Muscle layer of duodenum (tissue), 2 donors: ENCODE measurements around the gene CCDC141.

Experiments
- H3K27ac ChIP-seq: one replicate; pipeline ENCODE4 v1.7.0; 2013; ENCODE audit warnings: mild to moderate bottlenecking, low read length
- H3K27me3 ChIP-seq: one replicate; pipeline ENCODE4 v1.7.0; 2013; ENCODE audit warnings: low read depth, mild to moderate bottlenecking, control low read depth, low read length
- H3K36me3 ChIP-seq, 2 donors: one replicate each; pipeline ENCODE4 v1.7.0; 2013; ENCODE audit warnings: low read length in 2 of 2, control low read depth in 1 of 2, mild to moderate bottlenecking in 1 of 2; ENCODE audit not compliant: insufficient read depth in 2 of 2, control insufficient read depth in 1 of 2
- H3K4me1 ChIP-seq, 2 donors: one replicate each; pipeline ENCODE4 v1.7.0; 2013; ENCODE audit warnings: low read length in 2 of 2, mild to moderate bottlenecking in 2 of 2, control low read depth in 1 of 2, moderate library complexity in 1 of 2; ENCODE audit not compliant: insufficient read depth in 2 of 2, control insufficient read depth in 1 of 2
- H3K4me3 ChIP-seq, 2 donors: one replicate each; pipeline ENCODE4 v1.7.0; 2013; ENCODE audit warnings: low read length in 2 of 2, low read depth in 1 of 2, mild to moderate bottlenecking in 1 of 2
- H3K9me3 ChIP-seq, 2 donors: one replicate each; pipeline ENCODE4 v1.7.0; 2013; ENCODE audit warnings: low read length in 2 of 2, control low read depth in 1 of 2, mild to moderate bottlenecking in 1 of 2; ENCODE audit not compliant: control insufficient read depth in 1 of 2
- donor health status: healthy.

The CCDC141 gene

GRCh38 chr2:178863856-178864620 lies 185.9 kb downstream of the CCDC141 start:
- no peaks in the 10 kb centered on the region for H3K27me3 ChIP-seq
- H3K4me3 ChIP-seq = peak overlapping the region; percentile 37
- no peaks in the 10 kb centered on the region for H3K9me3 ChIP-seq
- peak overlapping the region; percentile 35 for H3K27ac ChIP-seq
- H3K36me3 ChIP-seq = no peaks in the 10 kb centered on the region
- H3K4me1 ChIP-seq = peaks cover 0 to 22% of the 10 kb centered on the region in 2 donors

- Histone ChIP-seq H3K4me1 (peaks cover 0 to 22% of the 10 kb centered on the region in 2 donors), H3K27ac (peak overlapping the region; percentile 35), H3K9me3 (no peaks in the 10 kb centered on the region), H3K27me3 (no peaks in the 10 kb centered on the region), H3K36me3 (no peaks in the 10 kb centered on the region), H3K4me3 (peak overlapping the region; percentile 37)
Measured at GRCh38 chr2:178863130-178863855, 186.6 kb downstream of the CCDC141 start.

- Histone ChIP-seq H3K4me1 (peaks cover 0 to 22% of the 10 kb centered on the region in 2 donors), H3K9me3 (no peaks in the 10 kb centered on the region), H3K27me3 (no peaks in the 10 kb centered on the region), H3K36me3 (no peaks in the 10 kb centered on the region), H3K27ac (no peak overlapping the region), H3K4me3 (no peak overlapping the region)
Measured at GRCh38 chr2:178860551-178860950, 189.4 kb downstream of the CCDC141 start.

GRCh38 chr2:178859730-178860129 lies 190.2 kb downstream of the CCDC141 start:
- no peak overlapping the region for H3K4me3 ChIP-seq
- no peak overlapping the region for H3K27ac ChIP-seq
- H3K36me3 ChIP-seq = no peaks in the 10 kb centered on the region
- no peaks in the 10 kb centered on the region for H3K9me3 ChIP-seq
- H3K4me1 ChIP-seq = peaks cover 0 to 22% of the 10 kb centered on the region in 2 donors
- no peaks in the 10 kb centered on the region for H3K27me3 ChIP-seq

- Histone ChIP-seq H3K36me3 (no peaks in the 10 kb centered on the region), H3K27me3 (no peaks in the 10 kb centered on the region), H3K27ac (no peak overlapping the region), H3K4me1 (peaks cover 0 to 22% of the 10 kb centered on the region in 2 donors), H3K9me3 (no peaks in the 10 kb centered on the region), H3K4me3 (no peak overlapping the region)
Measured at GRCh38 chr2:178858896-178859625, 190.9 kb downstream of the CCDC141 start.

GRCh38 chr2:178855151-178855550 lies 194.8 kb downstream of the CCDC141 start:
- Histone ChIP-seq H3K9me3 (no peaks in the 10 kb centered on the region), H3K27ac (no peak overlapping the region), H3K4me3 (no peak overlapping the region), H3K36me3 (no peaks in the 10 kb centered on the region), H3K4me1 (peaks cover 0 to 10% of the 10 kb centered on the region in 2 donors), H3K27me3 (no peaks in the 10 kb centered on the region)

GRCh38 chr2:178848335-178848734 lies 201.6 kb downstream of the CCDC141 start:
- no peaks in the 10 kb centered on the region for H3K36me3 ChIP-seq
- no peak overlapping the region for H3K27ac ChIP-seq
- H3K27me3 ChIP-seq = no peaks in the 10 kb centered on the region
- no peak overlapping the region for H3K4me3 ChIP-seq
- H3K4me1 ChIP-seq = peaks cover 0 to 24% of the 10 kb centered on the region in 2 donors
- no peaks in the 10 kb centered on the region for H3K9me3 ChIP-seq

GRCh38 chr2:178846458-178846802 lies 203.5 kb downstream of the CCDC141 start:
- Histone ChIP-seq H3K9me3 (no peaks in the 10 kb centered on the region), H3K36me3 (no peaks in the 10 kb centered on the region), H3K27ac (no peak overlapping the region), H3K4me1 (peaks cover 0 to 24% of the 10 kb centered on the region in 2 donors), H3K27me3 (no peaks in the 10 kb centered on the region), H3K4me3 (no peak overlapping the region)

- H3K9me3 ChIP-seq = no peaks in the 10 kb centered on the region
- H3K4me1 ChIP-seq = peaks cover 0 to 24% of the 10 kb centered on the region in 2 donors
- no peak overlapping the region for H3K4me3 ChIP-seq
- H3K36me3 ChIP-seq = no peaks in the 10 kb centered on the region
- H3K27me3 ChIP-seq = no peaks in the 10 kb centered on the region
- H3K27ac ChIP-seq = peak overlapping the region; percentile 47
Measured at GRCh38 chr2:178845566-178846457, 204.1 kb downstream of the CCDC141 start.

GRCh38 chr2:178844701-178845100 lies 205.2 kb downstream of the CCDC141 start:
- Histone ChIP-seq H3K36me3 (no peaks in the 10 kb centered on the region), H3K4me3 (no peak overlapping the region), H3K4me1 (peaks cover 0 to 24% of the 10 kb centered on the region in 2 donors), H3K27ac (no peak overlapping the region), H3K9me3 (no peaks in the 10 kb centered on the region), H3K27me3 (no peaks in the 10 kb centered on the region)
